Measurements from ENCODE around the gene ZNF440. TPM values are rescaled to one million over a fixed set of nuclear protein-coding genes. Genes with fewer than 3 reads are reported as not detected.
"Not testable (repeated sequence)": the region's sequence is repeated elsewhere in the genome, so short reads cannot be mapped to it uniquely, and the experiment has no call there.

ZNF440 gene
- total RNA-seq, 1 donor from 2014 or later, result 8.4 TPM

GRCh38 chr19:11853358-11853757, 39.3 kb downstream of the ZNF440 start:
- TF ChIP-seq, protein P1, sequence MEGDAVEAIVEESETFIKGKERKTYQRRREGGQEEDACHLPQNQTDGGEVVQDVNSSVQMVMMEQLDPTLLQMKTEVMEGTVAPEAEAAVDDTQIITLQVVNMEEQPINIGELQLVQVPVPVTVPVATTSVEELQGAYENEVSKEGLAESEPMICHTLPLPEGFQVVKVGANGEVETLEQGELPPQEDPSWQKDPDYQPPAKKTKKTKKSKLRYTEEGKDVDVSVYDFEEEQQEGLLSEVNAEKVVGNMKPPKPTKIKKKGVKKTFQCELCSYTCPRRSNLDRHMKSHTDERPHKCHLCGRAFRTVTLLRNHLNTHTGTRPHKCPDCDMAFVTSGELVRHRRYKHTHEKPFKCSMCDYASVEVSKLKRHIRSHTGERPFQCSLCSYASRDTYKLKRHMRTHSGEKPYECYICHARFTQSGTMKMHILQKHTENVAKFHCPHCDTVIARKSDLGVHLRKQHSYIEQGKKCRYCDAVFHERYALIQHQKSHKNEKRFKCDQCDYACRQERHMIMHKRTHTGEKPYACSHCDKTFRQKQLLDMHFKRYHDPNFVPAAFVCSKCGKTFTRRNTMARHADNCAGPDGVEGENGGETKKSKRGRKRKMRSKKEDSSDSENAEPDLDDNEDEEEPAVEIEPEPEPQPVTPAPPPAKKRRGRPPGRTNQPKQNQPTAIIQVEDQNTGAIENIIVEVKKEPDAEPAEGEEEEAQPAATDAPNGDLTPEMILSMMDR (IDR thresholded peaks at IDR 0.05), result no peak
- DNase-seq (ENCODE audit: low spot score), result no peak
- Mint-ChIP-seq H3K27ac (ENCODE audit: unreplicated experiment) (no peak overlapping the region), H3K36me3 (ENCODE audit: low read depth) (peaks cover 7% of the 10 kb centered on the region), H3K4me3 (ENCODE audit: unreplicated experiment) (no peak overlapping the region), H3K9me3 (ENCODE audit: low read depth) (peaks cover 9% of the 10 kb centered on the region), H3K27me3 (ENCODE audit: low read depth) (no peaks in the 10 kb centered on the region), H3K4me1 (ENCODE audit: low read depth) (peaks cover 9% of the 10 kb centered on the region)

DNA sequence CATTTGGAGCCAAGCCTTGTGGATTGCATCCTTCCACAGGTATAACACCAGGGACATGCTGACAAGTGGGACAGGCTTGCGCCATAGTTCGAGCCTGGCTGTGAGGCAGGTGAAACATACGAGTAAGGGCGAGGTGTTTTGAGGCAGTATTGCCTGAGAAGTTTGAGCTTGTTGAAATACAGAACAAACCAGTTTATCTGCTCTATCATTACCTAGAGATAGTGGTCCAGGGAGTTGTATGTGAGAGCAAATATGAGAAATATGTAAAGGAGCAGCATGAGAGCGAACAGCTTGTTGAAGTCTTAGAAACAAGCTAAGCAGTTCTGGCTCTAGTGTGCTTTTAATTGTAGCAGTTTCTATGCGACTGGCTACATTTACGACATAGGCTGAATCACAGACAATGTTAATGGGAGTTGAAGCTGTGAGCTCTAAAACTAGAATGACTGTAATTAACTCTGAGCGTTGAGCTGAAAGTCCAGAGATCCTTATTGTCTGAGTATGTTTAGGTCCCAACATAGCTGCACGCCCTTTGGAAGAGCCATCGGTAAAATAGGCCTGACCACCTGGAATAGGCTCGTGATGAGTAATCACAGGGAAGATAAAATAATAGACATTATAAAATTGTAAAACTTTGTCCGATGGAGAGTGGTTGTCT, 42.6 kb downstream of the ZNF440 start:
- H3K27me3 Mint-ChIP-seq (ENCODE audit: low read depth), result no peaks in the 10 kb centered on the region
- peaks cover 21% of the 10 kb centered on the region for H3K9me3 Mint-ChIP-seq (ENCODE audit: low read depth)
- H3K36me3 Mint-ChIP-seq (ENCODE audit: low read depth), result peaks cover 10% of the 10 kb centered on the region
- no peak overlapping the region for H3K27ac Mint-ChIP-seq (ENCODE audit: unreplicated experiment)
- TF ChIP-seq, protein P1 (IDR thresholded peaks at IDR 0.05), result no peak
- no peak overlapping the region for H3K4me3 Mint-ChIP-seq (ENCODE audit: unreplicated experiment)
- H3K4me1 Mint-ChIP-seq (ENCODE audit: low read depth), result no peaks in the 10 kb centered on the region
- no peak for DNase-seq (ENCODE audit: low spot score)

GRCh38 chr19:11860721-11861120, 46.6 kb downstream of the ZNF440 start:
- Mint-ChIP-seq H3K27me3 (ENCODE audit: low read depth) (no peaks in the 10 kb centered on the region), H3K9me3 (ENCODE audit: low read depth) (peaks cover 44% of the 10 kb centered on the region), H3K36me3 (ENCODE audit: low read depth) (peaks cover 32% of the 10 kb centered on the region), H3K4me3 (ENCODE audit: unreplicated experiment) (no peak overlapping the region), H3K27ac (ENCODE audit: unreplicated experiment) (no peak overlapping the region), H3K4me1 (ENCODE audit: low read depth) (no peaks in the 10 kb centered on the region)
- no peak for DNase-seq (ENCODE audit: low spot score)
- TF ChIP-seq, protein P1 (IDR thresholded peaks at IDR 0.05), result no peak

GRCh38 chr19:11861301-11861700, 47.2 kb downstream of the ZNF440 start:
- Mint-ChIP-seq H3K4me1 (ENCODE audit: low read depth) (no peaks in the 10 kb centered on the region), H3K27me3 (ENCODE audit: low read depth) (no peaks in the 10 kb centered on the region), H3K4me3 (ENCODE audit: unreplicated experiment) (no peak overlapping the region), H3K9me3 (ENCODE audit: low read depth) (peaks cover 43% of the 10 kb centered on the region), H3K27ac (ENCODE audit: unreplicated experiment) (no peak overlapping the region), H3K36me3 (ENCODE audit: low read depth) (peaks cover 33% of the 10 kb centered on the region)
- DNase-seq (ENCODE audit: low spot score), result no peak
- TF ChIP-seq, protein P1 (IDR thresholded peaks at IDR 0.05), result no peak

GRCh38 chr19:11867766-11868165, 53.7 kb downstream of the ZNF440 start:
- not testable (repeated sequence) for H3K4me1 Mint-ChIP-seq (ENCODE audit: low read depth); H3K27ac Mint-ChIP-seq (ENCODE audit: unreplicated experiment); H3K27me3 Mint-ChIP-seq (ENCODE audit: low read depth); DNase-seq (ENCODE audit: low spot score); H3K4me3 Mint-ChIP-seq (ENCODE audit: unreplicated experiment)
- H3K9me3 Mint-ChIP-seq (ENCODE audit: low read depth), result peaks cover 61% of the 10 kb centered on the region
- H3K36me3 Mint-ChIP-seq (ENCODE audit: low read depth), result peaks cover 49% of the 10 kb centered on the region

- TF ChIP-seq, protein P1 (IDR thresholded peaks at IDR 0.05), result no peak
- H3K27me3 Mint-ChIP-seq (ENCODE audit: low read depth), result no peaks in the 10 kb centered on the region
- no peak overlapping the region for H3K27ac Mint-ChIP-seq (ENCODE audit: unreplicated experiment)
- peaks cover 61% of the 10 kb centered on the region for H3K9me3 Mint-ChIP-seq (ENCODE audit: low read depth)
- peaks cover 47% of the 10 kb centered on the region for H3K36me3 Mint-ChIP-seq (ENCODE audit: low read depth)
- no peak overlapping the region for H3K4me3 Mint-ChIP-seq (ENCODE audit: unreplicated experiment)
- no peaks in the 10 kb centered on the region for H3K4me1 Mint-ChIP-seq (ENCODE audit: low read depth)
- DNase-seq (ENCODE audit: low spot score), result no peak
These were observed 54.1 kb downstream of the ZNF440 start for GRCh38 chr19:11868188-11868587.

Data from chondrocyte (in vitro differentiated cells).